GM12878 (cell line): ENCODE measurements around the gene SSH3.

Source experiments
- CBX5 ChIP-seq: sonication (generic); IDR thresholded peaks from 2 replicates; pipeline ENCODE4 v1.6.1; 2016; ENCODE audit warnings: low read depth, moderate library complexity, mild to moderate bottlenecking, inconsistent platforms
- HDGF ChIP-seq: fragments of 450-650 bp; IDR thresholded peaks from 2 replicates; pipeline ENCODE4 v1.6.1; 2016; ENCODE audit warnings: antibody characterized with exemption
- IKZF1 ChIP-seq: fragments of 450-650 bp; conservative IDR thresholded peaks from 2 replicates; pipeline ENCODE4 v1.6.1; 2017; ENCODE audit warnings: antibody characterized with exemption, mild to moderate bottlenecking
- IRF3 ChIP-seq: fragments of 450-650 bp; IDR thresholded peaks from 2 replicates; pipeline ENCODE4 v1.6.1; 2014; ENCODE audit warnings: mild to moderate bottlenecking
- RAD21 ChIP-seq: IDR thresholded peaks from 2 replicates; pipeline ENCODE4 v1.6.1; 2011; ENCODE audit warnings: mild to moderate bottlenecking, low read depth, low read length, moderate library complexity; ENCODE audit not compliant: insufficient read depth

GRCh38 chr11:67317205-67317887 lies 14.0 kb downstream of the SSH3 start:
- TF ChIP-seq RAD21 (peak; percentile 88), IKZF1 (peak; percentile 96), CBX5 (no peak), HDGF (peak; percentile 69), IRF3 (0 out of 2 replicates have a peak, but pooled peaks have one; percentile 44)
